Tibial artery (tissue), 4 donors: Measurements from ENCODE around the gene PEX1.
A peak's percentile ranks its signal among the peaks of the same experiment; 100 is the strongest.

Experiments used
- DNase-seq, 2 donors: peaks; one replicate each; pipeline ENCODE4 v3.0.0-alpha.2; 2019
- H3K27ac ChIP-seq, 2 donors: fragments of 200-600 bp; sonication (generic) in 1 of 2; 1 replicate in 1 of 2; 2 replicates in 1 of 2; pipeline ENCODE4 v1.5.1; 2018 to 2019; ENCODE audit warnings: mild to moderate bottlenecking in 1 of 2
- H3K27me3 ChIP-seq, 2 donors: fragments of 200-600 bp; sonication (generic) in 1 of 2; one replicate each; pipeline versions ENCODE4 v1.5.1 to v1.6.0; 2016 to 2019
- H3K36me3 ChIP-seq, 3 donors: fragments of 200-600 bp; sonication (generic) in 2 of 3; one replicate each; pipeline ENCODE4 v1.5.1; 2016 to 2019; ENCODE audit warnings: mild to moderate bottlenecking in 2 of 3
- H3K4me1 ChIP-seq, 4 donors: fragments of 200-600 bp; sonication (generic) in 2 of 4; 1 replicate in 3 of 4; 2 replicates in 1 of 4; pipeline ENCODE4 v1.5.1; 2016 to 2019
- H3K4me3 ChIP-seq, 2 donors: fragments of 200-600 bp; sonication (generic) in 1 of 2; 1 replicate in 1 of 2; 2 replicates in 1 of 2; pipeline ENCODE4 v1.5.1; 2018 to 2019; ENCODE audit warnings: mild to moderate bottlenecking in 2 of 2
- H3K9me3 ChIP-seq, 3 donors: fragments of 200-600 bp; sonication (generic) in 1 of 3; one replicate each; pipeline ENCODE4 v1.5.1; 2016 to 2019
- CTCF ChIP-seq, 2 experiments: fragments of 200-600 bp in 1 of 2; fragments of 450-650 bp in 1 of 2; IDR thresholded peaks; one replicate each; pipeline ENCODE4 v1.5.1; 2017 to 2019; ENCODE audit warnings: antibody characterized with exemption in 2 of 2, mild to moderate bottlenecking in 1 of 2, moderate library complexity in 1 of 2
- intact Hi-C: fragments of 100-400 bp; cut with DNase I; formaldehyde crosslinking; loops from one replicate; pipeline ENCODE4 v1.15.0; 2023; ENCODE audit warnings: low total_unique reads

The PEX1 gene

DNA sequence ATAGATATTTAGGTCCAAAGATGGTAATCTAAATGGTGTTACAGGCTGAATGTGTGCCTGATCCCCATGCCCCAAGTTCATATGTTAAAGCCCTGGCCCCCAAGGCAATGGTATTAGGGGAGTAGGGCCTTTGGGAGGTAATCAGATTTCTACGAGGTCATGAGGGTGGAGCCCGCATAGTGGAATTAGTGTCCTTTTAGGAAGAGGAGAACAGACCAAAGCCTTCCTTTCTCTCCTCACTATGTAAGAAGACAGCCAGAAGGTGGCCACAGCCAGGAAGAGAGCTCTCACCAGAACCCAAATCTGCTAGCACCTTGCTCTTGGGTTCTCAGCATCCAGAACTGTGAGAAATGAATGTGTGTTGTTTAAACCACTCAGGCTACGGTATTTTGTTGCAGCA lies 65.8 kb downstream of the PEX1 start:
- intact Hi-C loops, result no loop called here
- Histone ChIP-seq H3K36me3 (peaks cover under 1 to 23% (median 12%) of the 10 kb centered on the region in 3 donors), H3K4me1 (no peaks in the 10 kb centered on the region), H3K4me3 (no peak overlapping the region), H3K27me3 (no peaks in the 10 kb centered on the region), H3K27ac (no peak overlapping the region), H3K9me3 (no peaks in the 10 kb centered on the region)
- no peak for TF ChIP-seq CTCF (IDR thresholded peaks at IDR 0.05)
- no peak for DNase-seq

DNA sequence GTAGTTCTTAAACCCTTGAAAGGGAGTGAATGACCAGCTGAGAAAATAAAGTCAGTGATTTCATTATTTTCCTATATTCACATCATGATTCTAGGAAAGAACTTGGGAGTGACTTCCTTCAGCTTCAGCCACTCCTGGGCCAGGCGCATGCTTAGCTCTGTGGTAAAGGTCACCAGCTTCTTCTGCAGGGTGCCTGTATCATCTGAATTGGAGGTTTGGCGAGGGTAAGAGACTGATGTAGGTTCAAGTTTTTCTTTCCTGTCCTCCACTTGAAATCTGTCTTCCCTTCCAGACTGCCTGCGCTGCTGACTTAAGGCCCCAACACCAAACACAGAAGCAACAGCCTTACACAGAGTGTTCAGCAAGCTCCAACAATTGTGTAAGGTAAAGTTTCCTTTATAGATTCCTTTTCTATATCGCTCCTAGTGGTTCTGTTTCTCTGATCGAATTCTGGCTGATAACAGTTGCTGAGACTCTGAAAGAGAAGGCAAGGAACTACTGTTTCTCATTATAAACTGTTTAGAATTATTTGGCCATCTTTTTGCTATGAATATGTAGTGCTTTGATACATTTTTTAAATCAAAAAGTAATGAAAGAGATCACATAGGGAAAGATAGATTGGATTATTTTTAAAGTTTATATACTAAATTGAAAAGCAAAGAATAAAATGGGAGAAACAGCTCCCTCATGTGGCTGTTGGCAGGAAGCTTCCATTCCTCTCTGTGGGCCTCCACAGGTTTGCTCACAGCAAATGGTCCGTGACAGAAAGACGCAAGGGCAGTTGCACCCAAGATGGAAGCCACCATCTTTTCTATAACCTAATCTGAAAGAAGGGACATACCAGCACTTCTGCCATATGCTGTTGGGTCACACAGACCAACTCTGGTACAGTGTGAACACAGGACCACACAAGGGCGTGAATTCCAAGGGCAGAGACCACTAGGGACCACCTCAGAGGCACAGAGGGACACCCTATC lies 67.0 kb downstream of the PEX1 start:
- no peak for DNase-seq
- no peak overlapping the region for H3K4me3 ChIP-seq
- no peaks in the 10 kb centered on the region for H3K9me3 ChIP-seq

DNA sequence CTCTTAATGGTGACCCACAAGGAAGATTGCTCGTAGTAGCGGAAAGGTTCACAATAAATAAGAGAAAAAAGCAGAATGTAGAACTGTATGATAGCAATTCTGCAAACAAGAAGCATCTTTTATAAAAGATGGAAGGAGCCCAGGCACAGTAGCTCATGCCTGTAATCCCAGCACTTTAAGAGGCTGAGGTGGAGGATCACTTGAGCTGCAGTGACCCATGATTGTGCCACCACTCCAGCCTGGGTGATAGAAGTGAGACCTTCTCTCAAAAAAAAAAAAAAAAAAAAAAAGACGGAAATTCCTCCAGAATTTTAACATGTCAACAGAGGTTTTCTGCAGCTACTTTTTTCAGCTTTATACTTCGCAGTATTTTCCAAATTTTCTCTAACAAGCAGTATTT lies 67.8 kb downstream of the PEX1 start:
- Histone ChIP-seq H3K27me3 (no peaks in the 10 kb centered on the region), H3K27ac (no peak overlapping the region), H3K9me3 (no peaks in the 10 kb centered on the region), H3K36me3 (peaks cover 21 to 39% (median 32%) of the 10 kb centered on the region in 3 donors), H3K4me1 (no peaks in the 10 kb centered on the region), H3K4me3 (no peak overlapping the region)
- DNase-seq, result no peak
- intact Hi-C loops, result no loop called here
- no peak for TF ChIP-seq CTCF (IDR thresholded peaks at IDR 0.05)

More for the DNA sequence above, 67.0 kb downstream of the PEX1 start:
- no peak overlapping the region for H3K27ac ChIP-seq
- H3K4me1 ChIP-seq, result no peaks in the 10 kb centered on the region
- intact Hi-C loops, result no loop called here
- H3K36me3 ChIP-seq, result peaks cover 13 to 31% (median 25%) of the 10 kb centered on the region in 3 donors
- no peaks in the 10 kb centered on the region for H3K27me3 ChIP-seq
- peak; percentile 20 to 44 for TF ChIP-seq CTCF (IDR thresholded peaks at IDR 0.05)

- Histone ChIP-seq H3K4me1 (no peaks in the 10 kb centered on the region), H3K27me3 (no peaks in the 10 kb centered on the region), H3K27ac (no peak overlapping the region), H3K4me3 (no peak overlapping the region), H3K36me3 (peaks cover 25 to 41% (median 36%) of the 10 kb centered on the region in 3 donors), H3K9me3 (no peaks in the 10 kb centered on the region)
- intact Hi-C loops, result no loop called here
- DNase-seq, result no peak
- no peak for TF ChIP-seq CTCF (IDR thresholded peaks at IDR 0.05)
These were observed 68.2 kb downstream of the PEX1 start for GRCh38 chr7:92460109-92460508.

GRCh38 chr7:92456236-92456635 lies 72.1 kb downstream of the PEX1 start:
- TF ChIP-seq CTCF (IDR thresholded peaks at IDR 0.05), result no peak
- no peak overlapping the region for H3K4me3 ChIP-seq
- no peaks in the 10 kb centered on the region for H3K27me3 ChIP-seq
- intact Hi-C loops, result no loop called here
- no peak for DNase-seq
- H3K27ac ChIP-seq, result no peak overlapping the region
- H3K4me1 ChIP-seq, result no peaks in the 10 kb centered on the region
- peaks cover 53 to 72% (median 65%) of the 10 kb centered on the region in 3 donors for H3K36me3 ChIP-seq
- no peaks in the 10 kb centered on the region for H3K9me3 ChIP-seq
